GM23338 (cell line): ENCODE data around the gene RGPD8. TPM values are rescaled to one million over a fixed set of nuclear protein-coding genes. Genes with fewer than 3 reads are reported as not detected.

Experiments
- ATAC-seq: fragments of 200-7000 bp; cut with Tn5 transposase; 3 replicates; pipeline ENCODE4 v1.9.1; 2020
- DNase-seq: peaks from one replicate; pipeline ENCODE4 v3.0.0-alpha.2; 2015; ENCODE audit warnings: low spot score
- H2AFZ ChIP-seq: fragments of 200-600 bp; sonication (generic); 2 replicates; pipeline ENCODE4 v1.8.0; 2016; ENCODE audit warnings: antibody characterized with exemption, mild to moderate bottlenecking, moderate library complexity
- H3F3A ChIP-seq: fragments of 200-600 bp; sonication (generic); replicated peaks from 2 replicates; pipeline ENCODE4 v1.8.0; 2017; ENCODE audit warnings: antibody characterized with exemption, mixed run types, low read depth
- H3K27ac ChIP-seq: fragments of 200-600 bp; sonication (generic); 2 replicates; pipeline ENCODE4 v1.6.1; 2016; ENCODE audit warnings: low read depth
- H3K27me3 ChIP-seq: fragments of 200-600 bp; sonication (generic); 2 replicates; pipeline ENCODE4 v1.8.0; 2016; ENCODE audit warnings: mild to moderate bottlenecking, mixed run types, moderate library complexity; ENCODE audit not compliant: insufficient read depth
- H3K36me3 ChIP-seq: fragments of 200-600 bp; sonication (generic); 2 replicates; pipeline ENCODE4 v1.8.0; 2016; ENCODE audit warnings: mild to moderate bottlenecking; ENCODE audit not compliant: insufficient read depth
- H3K4me1 ChIP-seq: fragments of 200-600 bp; sonication (generic); 2 replicates; pipeline ENCODE4 v1.8.0; 2016; ENCODE audit warnings: mild to moderate bottlenecking, moderate library complexity; ENCODE audit not compliant: insufficient read depth
- H3K4me2 ChIP-seq: fragments of 200-600 bp; sonication (generic); 2 replicates; pipeline ENCODE4 v1.7.1; 2017; ENCODE audit warnings: mixed run types
- H3K4me3 ChIP-seq: fragments of 200-600 bp; sonication (generic); 2 replicates; pipeline ENCODE4 v1.6.1; 2016; ENCODE audit warnings: mixed run types
- H3K79me2 ChIP-seq: fragments of 200-600 bp; sonication (generic); replicated peaks from 2 replicates; pipeline ENCODE4 v1.8.0; 2017; ENCODE audit warnings: mild to moderate bottlenecking; ENCODE audit not compliant: insufficient read depth
- H3K9me2 ChIP-seq: fragments of 200-600 bp; sonication (generic); 2 replicates; pipeline ENCODE4 v1.8.0; 2017; ENCODE audit not compliant: insufficient read depth
- H4K20me1 ChIP-seq: fragments of 200-600 bp; sonication (generic); replicated peaks from 2 replicates; pipeline ENCODE4 v1.8.0; 2017; ENCODE audit warnings: mild to moderate bottlenecking; ENCODE audit not compliant: insufficient read depth
- H3K27ac Mint-ChIP-seq: 2 replicates; pipeline ENCODE4 v1.8.0; 2020; ENCODE audit warnings: inconsistent platforms, mild to moderate bottlenecking, moderate library complexity, mixed read lengths
- H3K27me3 Mint-ChIP-seq: 3 replicates; pipeline ENCODE4 v1.8.0; 2022; ENCODE audit warnings: low read depth, mild to moderate bottlenecking, moderate library complexity, mixed read lengths, inconsistent platforms; ENCODE audit not compliant: insufficient read depth, poor library complexity
- H3K36me3 Mint-ChIP-seq: 3 replicates; pipeline ENCODE4 v1.8.0; 2021; ENCODE audit warnings: low read depth, mild to moderate bottlenecking, inconsistent platforms, moderate library complexity, mixed read lengths
- H3K4me1 Mint-ChIP-seq: 3 replicates; pipeline ENCODE4 v1.8.0; 2020; ENCODE audit warnings: mild to moderate bottlenecking, inconsistent platforms, mixed read lengths
- H3K4me3 Mint-ChIP-seq: 3 replicates; pipeline ENCODE4 v1.8.0; 2021; ENCODE audit warnings: moderate library complexity, mild to moderate bottlenecking, inconsistent platforms, mixed read lengths
- H3K9me3 Mint-ChIP-seq: 3 replicates; pipeline ENCODE4 v1.8.0; 2020; ENCODE audit warnings: moderate library complexity, mild to moderate bottlenecking, inconsistent platforms, mixed read lengths
- CREB1 ChIP-seq: fragments of 250-450 bp; sonication (Bioruptor Pico); IDR thresholded peaks from 2 replicates; pipeline ENCODE4 v1.5.0; 2020; ENCODE audit warnings: low read depth, mild to moderate bottlenecking, moderate library complexity
- EZH2 ChIP-seq: fragments of 200-600 bp; sonication (generic); IDR thresholded peaks from one replicate; pipeline ENCODE4 v1.8.0; 2017; ENCODE audit warnings: antibody characterized with exemption, mild to moderate bottlenecking, low read depth; ENCODE audit not compliant: unreplicated experiment
- EZH2phosphoT487 ChIP-seq: fragments of 200-600 bp; sonication (generic); IDR thresholded peaks from one replicate; pipeline ENCODE4 v1.8.1; 2018; ENCODE audit warnings: antibody characterized with exemption; ENCODE audit not compliant: unreplicated experiment
- JUNB ChIP-seq: IDR thresholded peaks from one replicate; pipeline ENCODE4 v1.6.1; 2016; ENCODE audit warnings: antibody characterized with exemption; ENCODE audit not compliant: unreplicated experiment
- NANOG ChIP-seq: IDR thresholded peaks from 2 replicates; pipeline ENCODE4 v1.6.1; 2016; ENCODE audit warnings: antibody characterized with exemption, borderline replicate concordance
- POLR2AphosphoS5 ChIP-seq: IDR thresholded peaks from 2 replicates; pipeline ENCODE4 v1.6.1; 2016; ENCODE audit warnings: antibody characterized with exemption, low read depth
- REST ChIP-seq: IDR thresholded peaks from one replicate; pipeline ENCODE4 v1.6.1; 2018; ENCODE audit warnings: antibody characterized with exemption; ENCODE audit not compliant: unreplicated experiment
- STAT1 ChIP-seq: IDR thresholded peaks from one replicate; pipeline ENCODE4 v1.6.1; 2016; ENCODE audit warnings: antibody characterized with exemption; ENCODE audit not compliant: unreplicated experiment
- ZNF114 ChIP-seq: fragments of 250-450 bp; sonication (Bioruptor Pico); IDR thresholded peaks from 2 replicates; pipeline ENCODE4 v1.5.0; 2020; ENCODE audit warnings: mild to moderate bottlenecking, moderate library complexity
- ZNF331 ChIP-seq: fragments of 250-450 bp; sonication (Bioruptor Pico); IDR thresholded peaks from 2 replicates; pipeline ENCODE4 v1.5.0; 2020; ENCODE audit warnings: low read depth, mild to moderate bottlenecking, moderate library complexity
- polyA plus RNA-seq: library from polyadenylated mRNA; unstranded; fragments of >200 nt; fragmentation: Nextera tagmentation; extraction: Ambion mirVana; gene quantifications from 2 replicates; pipeline ENCODE4 v1.2.1, GENCODE V29; 2016
- total RNA-seq: library from RNA; depleted of rRNA; stranded (reverse); fragments of >200 nt; shearing (Covaris generic); gene quantifications from 2 replicates; pipeline ENCODE4 v1.2.3, GENCODE V29; 2014
- TF ChIP-seq, protein P1 (sequence below): fragments of 250-450 bp; sonication (Bioruptor Pico); IDR thresholded peaks from 2 replicates; pipeline ENCODE4 v1.5.0; 2020; ENCODE audit warnings: mild to moderate bottlenecking, moderate library complexity
- TF ChIP-seq, protein P2 (sequence below): IDR thresholded peaks from 2 replicates; pipeline ENCODE4 v1.6.1; 2016; ENCODE audit warnings: antibody characterized with exemption
- TF ChIP-seq, protein P3 (sequence below), 2 experiments: fragments of 200-600 bp in 1 of 2; sonication (generic) in 1 of 2; conservative IDR thresholded peaks; 2 replicates each; pipeline versions ENCODE4 v1.5.1 to v1.6.1; 2016 to 2017; ENCODE audit warnings: antibody characterized with exemption in 2 of 2, low read depth in 2 of 2, mild to moderate bottlenecking in 2 of 2, moderate library complexity in 1 of 2

RGPD8 gene
- total and polyA plus RNA-seq, 2 experiments from 2014 or later: 1.1 to 8.6 TPM

GRCh38 chr2:112340475-112341267 lies 92.8 kb downstream of the RGPD8 start:
- Histone ChIP-seq H3K27ac (no peak overlapping the region), H2AFZ (no peak overlapping the region), H3K27me3 (no peaks in the 10 kb centered on the region), H3F3A (no peaks in the 10 kb centered on the region), H3K9me2 (peaks cover 4% of the 10 kb centered on the region; the same call in 1 of the 2 replicates), H3K36me3 (no peaks in the 10 kb centered on the region), H3K79me2 (no peaks in the 10 kb centered on the region), H3K4me1 (no peaks in the 10 kb centered on the region), H3K4me2 (no peak overlapping the region), H3K4me3 (no peak overlapping the region), H4K20me1 (no peaks in the 10 kb centered on the region)
- DNase-seq: no peak
- no peak for TF ChIP-seq EZH2
- TF ChIP-seq ZNF114 (CRISPR knock-in tag): no peak
- no peak for TF ChIP-seq STAT1
- TF ChIP-seq, protein P1, sequence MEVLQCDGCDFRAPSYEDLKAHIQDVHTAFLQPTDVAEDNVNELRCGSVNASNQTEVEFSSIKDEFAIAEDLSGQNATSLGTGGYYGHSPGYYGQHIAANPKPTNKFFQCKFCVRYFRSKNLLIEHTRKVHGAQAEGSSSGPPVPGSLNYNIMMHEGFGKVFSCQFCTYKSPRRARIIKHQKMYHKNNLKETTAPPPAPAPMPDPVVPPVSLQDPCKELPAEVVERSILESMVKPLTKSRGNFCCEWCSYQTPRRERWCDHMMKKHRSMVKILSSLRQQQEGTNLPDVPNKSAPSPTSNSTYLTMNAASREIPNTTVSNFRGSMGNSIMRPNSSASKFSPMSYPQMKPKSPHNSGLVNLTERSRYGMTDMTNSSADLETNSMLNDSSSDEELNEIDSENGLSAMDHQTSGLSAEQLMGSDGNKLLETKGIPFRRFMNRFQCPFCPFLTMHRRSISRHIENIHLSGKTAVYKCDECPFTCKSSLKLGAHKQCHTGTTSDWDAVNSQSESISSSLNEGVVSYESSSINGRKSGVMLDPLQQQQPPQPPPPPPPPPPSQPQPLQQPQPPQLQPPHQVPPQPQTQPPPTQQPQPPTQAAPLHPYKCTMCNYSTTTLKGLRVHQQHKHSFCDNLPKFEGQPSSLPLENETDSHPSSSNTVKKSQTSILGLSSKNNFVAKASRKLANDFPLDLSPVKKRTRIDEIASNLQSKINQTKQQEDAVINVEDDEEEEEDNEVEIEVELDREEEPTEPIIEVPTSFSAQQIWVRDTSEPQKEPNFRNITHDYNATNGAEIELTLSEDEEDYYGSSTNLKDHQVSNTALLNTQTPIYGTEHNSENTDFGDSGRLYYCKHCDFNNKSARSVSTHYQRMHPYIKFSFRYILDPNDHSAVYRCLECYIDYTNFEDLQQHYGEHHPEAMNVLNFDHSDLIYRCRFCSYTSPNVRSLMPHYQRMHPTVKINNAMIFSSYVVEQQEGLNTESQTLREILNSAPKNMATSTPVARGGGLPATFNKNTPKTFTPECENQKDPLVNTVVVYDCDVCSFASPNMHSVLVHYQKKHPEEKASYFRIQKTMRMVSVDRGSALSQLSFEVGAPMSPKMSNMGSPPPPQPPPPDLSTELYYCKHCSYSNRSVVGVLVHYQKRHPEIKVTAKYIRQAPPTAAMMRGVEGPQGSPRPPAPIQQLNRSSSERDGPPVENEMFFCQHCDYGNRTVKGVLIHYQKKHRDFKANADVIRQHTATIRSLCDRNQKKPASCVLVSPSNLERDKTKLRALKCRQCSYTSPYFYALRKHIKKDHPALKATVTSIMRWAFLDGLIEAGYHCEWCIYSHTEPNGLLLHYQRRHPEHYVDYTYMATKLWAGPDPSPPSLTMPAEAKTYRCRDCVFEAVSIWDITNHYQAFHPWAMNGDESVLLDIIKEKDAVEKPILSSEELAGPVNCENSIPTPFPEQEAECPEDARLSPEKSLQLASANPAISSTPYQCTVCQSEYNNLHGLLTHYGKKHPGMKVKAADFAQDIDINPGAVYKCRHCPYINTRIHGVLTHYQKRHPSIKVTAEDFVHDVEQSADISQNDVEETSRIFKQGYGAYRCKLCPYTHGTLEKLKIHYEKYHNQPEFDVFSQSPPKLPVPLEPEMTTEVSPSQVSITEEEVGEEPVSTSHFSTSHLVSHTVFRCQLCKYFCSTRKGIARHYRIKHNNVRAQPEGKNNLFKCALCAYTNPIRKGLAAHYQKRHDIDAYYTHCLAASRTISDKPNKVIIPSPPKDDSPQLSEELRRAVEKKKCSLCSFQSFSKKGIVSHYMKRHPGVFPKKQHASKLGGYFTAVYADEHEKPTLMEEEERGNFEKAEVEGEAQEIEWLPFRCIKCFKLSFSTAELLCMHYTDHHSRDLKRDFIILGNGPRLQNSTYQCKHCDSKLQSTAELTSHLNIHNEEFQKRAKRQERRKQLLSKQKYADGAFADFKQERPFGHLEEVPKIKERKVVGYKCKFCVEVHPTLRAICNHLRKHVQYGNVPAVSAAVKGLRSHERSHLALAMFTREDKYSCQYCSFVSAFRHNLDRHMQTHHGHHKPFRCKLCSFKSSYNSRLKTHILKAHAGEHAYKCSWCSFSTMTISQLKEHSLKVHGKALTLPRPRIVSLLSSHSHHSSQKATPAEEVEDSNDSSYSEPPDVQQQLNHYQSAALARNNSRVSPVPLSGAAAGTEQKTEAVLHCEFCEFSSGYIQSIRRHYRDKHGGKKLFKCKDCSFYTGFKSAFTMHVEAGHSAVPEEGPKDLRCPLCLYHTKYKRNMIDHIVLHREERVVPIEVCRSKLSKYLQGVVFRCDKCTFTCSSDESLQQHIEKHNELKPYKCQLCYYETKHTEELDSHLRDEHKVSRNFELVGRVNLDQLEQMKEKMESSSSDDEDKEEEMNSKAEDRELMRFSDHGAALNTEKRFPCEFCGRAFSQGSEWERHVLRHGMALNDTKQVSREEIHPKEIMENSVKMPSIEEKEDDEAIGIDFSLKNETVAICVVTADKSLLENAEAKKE (CRISPR knock-in tag): no peak
- TF ChIP-seq CREB1 (CRISPR knock-in tag): no peak
- TF ChIP-seq REST: no peak
- TF ChIP-seq JUNB: no peak
- TF ChIP-seq, protein P2, sequence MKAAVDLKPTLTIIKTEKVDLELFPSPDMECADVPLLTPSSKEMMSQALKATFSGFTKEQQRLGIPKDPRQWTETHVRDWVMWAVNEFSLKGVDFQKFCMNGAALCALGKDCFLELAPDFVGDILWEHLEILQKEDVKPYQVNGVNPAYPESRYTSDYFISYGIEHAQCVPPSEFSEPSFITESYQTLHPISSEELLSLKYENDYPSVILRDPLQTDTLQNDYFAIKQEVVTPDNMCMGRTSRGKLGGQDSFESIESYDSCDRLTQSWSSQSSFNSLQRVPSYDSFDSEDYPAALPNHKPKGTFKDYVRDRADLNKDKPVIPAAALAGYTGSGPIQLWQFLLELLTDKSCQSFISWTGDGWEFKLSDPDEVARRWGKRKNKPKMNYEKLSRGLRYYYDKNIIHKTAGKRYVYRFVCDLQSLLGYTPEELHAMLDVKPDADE: no peak
- no peak for TF ChIP-seq EZH2phosphoT487
- TF ChIP-seq ZNF331: no peak
- TF ChIP-seq POLR2AphosphoS5: no peak
- TF ChIP-seq, protein P3, sequence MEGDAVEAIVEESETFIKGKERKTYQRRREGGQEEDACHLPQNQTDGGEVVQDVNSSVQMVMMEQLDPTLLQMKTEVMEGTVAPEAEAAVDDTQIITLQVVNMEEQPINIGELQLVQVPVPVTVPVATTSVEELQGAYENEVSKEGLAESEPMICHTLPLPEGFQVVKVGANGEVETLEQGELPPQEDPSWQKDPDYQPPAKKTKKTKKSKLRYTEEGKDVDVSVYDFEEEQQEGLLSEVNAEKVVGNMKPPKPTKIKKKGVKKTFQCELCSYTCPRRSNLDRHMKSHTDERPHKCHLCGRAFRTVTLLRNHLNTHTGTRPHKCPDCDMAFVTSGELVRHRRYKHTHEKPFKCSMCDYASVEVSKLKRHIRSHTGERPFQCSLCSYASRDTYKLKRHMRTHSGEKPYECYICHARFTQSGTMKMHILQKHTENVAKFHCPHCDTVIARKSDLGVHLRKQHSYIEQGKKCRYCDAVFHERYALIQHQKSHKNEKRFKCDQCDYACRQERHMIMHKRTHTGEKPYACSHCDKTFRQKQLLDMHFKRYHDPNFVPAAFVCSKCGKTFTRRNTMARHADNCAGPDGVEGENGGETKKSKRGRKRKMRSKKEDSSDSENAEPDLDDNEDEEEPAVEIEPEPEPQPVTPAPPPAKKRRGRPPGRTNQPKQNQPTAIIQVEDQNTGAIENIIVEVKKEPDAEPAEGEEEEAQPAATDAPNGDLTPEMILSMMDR (conservative IDR thresholded peaks at IDR 0.05; ENCODE audit: low read depth in 2 of 2): no peak
- no peak for TF ChIP-seq NANOG
- peaks cover 5% of the 10 kb centered on the region for H3K4me1 Mint-ChIP-seq
- ATAC-seq: no peak
- H3K27me3 Mint-ChIP-seq: no peaks in the 10 kb centered on the region
- no peak overlapping the region for H3K27ac Mint-ChIP-seq
- no peaks in the 10 kb centered on the region for H3K36me3 Mint-ChIP-seq
- no peak overlapping the region for H3K4me3 Mint-ChIP-seq
- H3K9me3 Mint-ChIP-seq: peaks cover 2% of the 10 kb centered on the region; the same call in 1 of the 3 replicates
